SKM-1 treated with dmso at 0.1 percent for 144 hours (cell line): Measurements from ENCODE around the gene C22orf31.

Experiments used
- DNase-seq: peaks from one replicate; lab custom pipeline; 2025; ENCODE audit not compliant: unreplicated experiment; lab: John Stamatoyannopoulos, UW

C22orf31 gene

DNA sequence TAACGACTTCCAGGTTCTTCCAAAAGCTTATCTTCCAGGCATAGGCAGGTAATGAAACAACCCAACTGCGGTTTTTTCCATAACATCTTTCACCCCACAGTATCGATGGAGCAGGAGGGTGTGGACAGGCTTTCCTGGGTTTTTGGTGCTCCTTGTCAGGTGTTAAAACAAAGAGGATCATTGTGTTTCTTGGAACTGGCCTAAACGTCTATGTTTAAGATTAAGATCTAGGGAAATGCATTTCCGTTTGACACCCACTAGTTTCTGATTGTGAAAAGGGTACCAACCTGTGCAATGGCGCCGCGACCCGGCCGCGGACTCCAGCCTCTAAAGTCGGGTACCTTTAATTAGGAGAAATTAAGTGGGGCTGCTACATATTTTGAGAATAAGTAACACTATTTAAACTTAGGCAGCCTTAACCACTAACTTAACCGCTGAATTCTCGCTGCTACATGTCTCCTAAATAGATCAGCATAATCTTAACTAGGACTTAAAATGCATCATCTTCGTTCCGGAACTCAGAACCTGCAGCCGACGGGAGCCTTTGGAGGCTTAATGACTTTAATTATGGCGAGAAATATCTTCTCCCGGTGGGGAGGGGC lies 31.5 kb downstream of the C22orf31 start:
- no peak for DNase-seq

DNA sequence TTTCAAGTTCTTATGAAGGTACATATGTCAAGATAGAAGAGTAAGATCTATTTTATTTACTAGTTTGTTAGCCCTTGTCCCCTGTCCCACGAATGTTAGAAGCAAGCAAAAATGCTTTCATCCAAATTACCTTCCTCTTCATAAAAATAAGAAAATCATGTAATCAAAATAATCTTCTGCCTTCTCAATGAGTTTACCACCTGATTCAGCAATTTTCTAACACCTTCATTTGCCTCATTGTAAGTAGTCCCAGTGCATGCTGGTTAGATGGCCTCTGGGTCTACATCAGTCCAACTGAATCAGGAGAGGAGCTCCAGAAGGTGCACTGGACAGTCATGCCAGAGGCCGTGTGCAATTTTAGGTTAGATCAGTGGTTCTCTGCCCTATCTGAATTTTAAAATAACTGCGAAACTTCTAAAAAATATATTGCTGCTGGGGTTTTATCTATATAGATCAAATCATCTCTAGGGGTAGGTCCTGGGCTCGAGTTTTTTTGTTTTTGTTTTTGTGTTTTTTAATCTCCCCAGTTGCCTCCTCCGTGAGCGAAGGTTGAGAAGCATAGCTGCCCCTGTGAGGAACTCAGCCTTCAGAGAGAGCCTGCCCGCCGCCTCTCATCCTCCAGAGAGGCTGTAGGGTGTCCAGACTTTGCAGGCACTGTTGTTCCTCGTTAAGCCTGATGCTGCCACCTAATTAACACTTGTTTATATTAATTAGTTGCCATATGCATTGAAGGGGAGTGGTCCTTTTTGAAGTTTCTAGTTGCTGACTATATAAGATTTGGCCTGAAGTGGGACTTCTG lies 32.2 kb downstream of the C22orf31 start:
- DNase-seq, result no peak

DNA sequence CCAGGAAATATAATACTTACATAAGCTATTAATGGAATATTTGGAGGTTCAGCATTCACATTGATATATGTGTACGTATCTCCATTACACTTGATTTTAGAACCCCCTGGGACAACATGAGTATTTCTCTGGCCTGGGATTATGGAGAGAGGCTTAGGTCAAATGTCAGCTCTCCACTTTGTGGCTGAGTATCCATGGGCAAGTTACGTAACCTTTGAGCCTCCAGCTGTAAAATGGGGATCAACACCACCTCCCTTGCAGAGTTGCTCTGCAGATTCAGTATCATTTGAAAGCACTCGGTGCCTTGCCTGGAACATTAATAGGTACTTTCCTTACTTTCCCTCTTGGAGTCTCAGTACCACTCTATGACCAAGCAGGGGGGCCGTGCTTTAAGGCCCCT lies 33.2 kb downstream of the C22orf31 start:
- no peak for DNase-seq

DNA sequence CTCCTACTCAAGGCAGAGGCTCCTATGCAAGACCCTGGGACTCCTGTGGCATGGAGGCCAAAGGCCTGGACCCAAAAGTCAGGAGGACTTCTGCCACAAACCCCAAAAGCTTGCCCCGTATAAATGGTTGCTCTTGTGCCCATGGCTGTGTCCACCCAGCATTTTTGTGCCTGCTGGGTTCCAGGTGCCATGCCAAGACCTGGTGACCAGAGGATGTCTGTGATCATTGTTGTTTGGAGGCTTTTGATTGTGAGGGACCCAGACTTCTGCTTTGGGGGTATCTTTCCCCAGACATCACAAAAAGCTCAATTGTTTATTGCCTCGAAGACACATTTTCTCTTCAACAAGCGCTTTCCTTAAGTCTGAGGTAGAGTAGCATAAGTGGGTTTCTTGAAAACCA lies 35.1 kb downstream of the C22orf31 start:
- no peak for DNase-seq

DNA sequence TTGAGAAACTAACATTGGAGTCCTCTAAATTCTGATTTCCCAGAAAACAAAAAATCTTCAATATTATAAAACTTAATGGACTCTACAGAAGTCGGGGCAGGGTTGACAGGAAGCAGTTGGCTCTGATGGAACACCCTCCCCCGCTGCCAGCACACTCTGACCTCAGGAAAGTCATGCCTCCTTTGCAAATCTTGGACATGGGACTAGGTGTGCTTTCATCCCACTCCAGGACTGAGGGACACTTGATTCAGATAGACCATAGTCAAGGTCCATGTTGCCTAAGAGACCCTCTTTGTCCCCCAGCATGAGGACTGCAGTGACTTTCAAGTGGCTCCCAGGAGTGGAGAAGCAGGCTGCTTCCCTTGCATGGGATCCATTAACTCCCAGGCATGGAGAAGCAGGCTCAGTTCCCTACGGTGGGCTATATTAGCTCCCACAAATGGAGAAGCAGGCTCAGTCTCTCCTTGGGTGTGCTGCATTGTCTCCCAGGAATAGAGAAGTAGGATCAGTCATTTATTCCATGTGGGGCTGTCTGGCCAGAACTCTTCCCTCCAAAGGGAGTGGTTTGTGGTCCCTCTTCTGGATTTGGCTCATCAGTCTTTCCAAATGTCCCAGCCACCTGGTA lies 38.3 kb downstream of the C22orf31 start:
- DNase-seq, result no peak

DNA sequence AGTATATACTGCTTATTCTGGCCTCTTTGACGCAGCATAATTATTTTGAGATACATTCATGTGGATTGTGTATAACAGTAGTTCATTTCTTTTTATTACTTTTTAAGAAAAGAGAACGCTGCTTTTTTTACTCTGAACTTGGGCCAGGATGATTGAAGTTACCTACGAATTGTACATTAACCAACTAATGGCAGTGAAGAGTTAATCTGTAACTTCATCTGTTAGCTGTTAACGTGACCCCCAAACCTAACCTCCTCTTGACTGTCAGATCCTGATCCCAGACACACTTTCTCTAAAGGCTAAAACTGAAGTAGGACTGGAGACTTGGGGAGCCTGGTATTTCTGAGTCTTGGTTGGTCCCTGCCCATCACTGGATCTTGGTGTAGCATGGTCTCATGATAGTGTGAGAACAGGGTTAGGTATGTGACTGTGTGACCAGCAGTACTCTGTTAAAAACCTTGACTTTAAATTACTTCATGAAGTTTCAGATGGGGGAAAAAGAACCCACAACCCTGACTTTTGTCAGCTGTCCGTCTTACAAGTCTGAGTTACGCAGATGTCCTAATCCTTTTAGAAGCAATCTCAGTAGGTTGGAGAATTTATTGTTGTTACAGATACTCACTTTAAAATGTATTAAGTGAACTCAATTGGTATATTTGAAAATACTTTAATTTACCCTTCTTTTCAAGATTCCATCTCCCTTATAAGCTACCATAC lies 39.4 kb downstream of the C22orf31 start:
- no peak for DNase-seq

DNA sequence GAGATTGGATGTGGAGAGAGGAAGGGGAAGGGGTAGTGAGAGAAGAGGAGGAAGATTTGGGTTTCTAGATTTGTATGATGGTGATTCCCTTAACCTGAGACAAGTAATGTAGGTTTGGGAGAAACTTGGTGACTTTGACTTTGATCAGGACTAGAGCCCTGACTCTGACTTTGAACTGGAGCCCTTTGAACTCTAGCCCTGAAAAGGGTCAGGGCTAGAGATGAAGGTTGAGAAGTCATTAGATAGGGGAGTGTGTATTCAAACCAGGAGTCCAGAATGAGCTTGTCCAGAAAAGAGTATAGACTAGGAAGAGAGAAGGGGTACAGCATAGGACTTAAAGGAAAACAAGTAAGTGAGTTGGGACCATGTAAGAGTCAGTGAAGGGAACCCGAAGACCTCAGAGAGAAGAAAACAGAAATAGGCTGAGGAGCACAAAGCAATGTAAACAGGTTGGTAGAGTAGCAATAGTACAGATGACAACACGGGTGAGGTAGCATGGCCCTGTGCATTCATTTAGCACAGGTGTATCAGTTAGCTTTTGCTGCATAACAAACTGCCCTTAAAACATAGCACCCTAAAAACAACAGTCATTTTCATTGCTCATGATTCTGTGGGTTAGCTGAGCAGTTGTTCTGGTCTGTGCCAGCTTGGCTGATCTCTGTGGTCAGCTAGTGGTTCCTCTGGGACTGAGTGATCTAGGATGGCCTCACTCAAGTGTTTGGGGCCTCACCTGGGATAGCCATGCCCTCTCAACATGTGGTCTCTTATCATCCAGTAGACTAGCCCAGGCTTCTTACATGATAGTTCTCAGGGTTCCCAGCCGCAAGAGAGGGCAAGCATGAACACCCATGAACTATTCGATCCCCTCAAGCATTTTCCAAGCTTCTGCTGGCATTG lies 43.1 kb downstream of the C22orf31 start:
- no peak for DNase-seq

DNA sequence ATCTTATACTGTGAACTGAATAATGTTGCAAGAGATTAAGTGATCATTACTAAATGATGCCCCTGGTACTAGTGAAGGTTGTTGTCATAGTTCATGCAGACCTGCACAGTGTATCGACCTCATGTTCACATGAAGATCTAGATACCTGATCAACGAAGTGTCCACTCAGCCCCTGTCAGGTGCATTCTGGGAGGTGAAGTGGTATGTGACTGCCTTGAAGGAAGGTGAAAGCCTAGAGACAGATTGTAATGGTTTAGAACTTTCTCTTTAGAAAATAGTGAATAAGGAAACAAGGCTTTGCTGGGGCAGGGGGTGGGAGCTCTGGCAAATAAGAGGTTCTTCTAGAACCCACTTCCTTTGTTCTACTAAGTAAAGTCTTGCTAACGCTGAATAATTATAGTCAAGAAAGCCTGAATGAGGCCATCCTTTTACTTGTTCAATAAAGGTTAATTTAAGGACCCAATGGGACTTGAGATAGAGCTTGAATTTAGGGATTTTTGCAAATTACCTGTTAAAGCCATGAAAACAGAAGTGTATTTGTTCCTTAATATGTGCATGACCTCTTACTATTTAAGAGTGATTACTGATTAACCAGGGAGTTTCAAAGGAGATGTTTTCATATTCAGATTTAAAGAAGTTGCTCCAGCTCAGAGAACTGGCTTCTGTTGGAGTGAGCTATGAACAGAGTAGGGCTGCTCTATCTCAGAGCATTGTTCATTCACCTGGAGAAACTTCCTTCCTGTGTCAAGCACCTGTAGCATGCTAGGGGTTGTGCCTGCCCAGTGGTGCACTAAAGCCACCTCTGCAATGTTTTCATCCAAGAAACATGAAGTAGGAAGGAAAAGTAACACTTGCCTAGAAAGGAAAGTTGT lies 45.3 kb downstream of the C22orf31 start:
- no peak for DNase-seq

DNA sequence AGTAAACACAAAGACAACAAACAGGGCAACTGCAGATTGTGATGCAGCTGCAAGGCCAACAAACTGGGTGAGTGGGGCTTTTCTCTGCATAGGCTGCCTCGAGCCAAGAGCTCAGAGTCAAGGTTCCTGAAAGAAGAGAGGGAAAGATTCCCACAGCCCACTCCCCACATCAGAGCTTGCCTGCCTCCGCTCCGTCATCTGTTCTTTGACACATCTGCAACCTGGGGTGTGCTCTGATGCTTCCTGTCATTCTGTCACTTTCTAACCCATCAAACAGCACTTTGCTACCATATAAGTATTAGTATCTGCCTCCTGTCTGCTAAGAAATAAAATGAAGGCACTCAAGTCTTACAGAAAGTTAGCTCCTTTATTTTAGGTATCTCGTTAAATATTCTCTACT lies 46.9 kb downstream of the C22orf31 start:
- no peak for DNase-seq

DNA sequence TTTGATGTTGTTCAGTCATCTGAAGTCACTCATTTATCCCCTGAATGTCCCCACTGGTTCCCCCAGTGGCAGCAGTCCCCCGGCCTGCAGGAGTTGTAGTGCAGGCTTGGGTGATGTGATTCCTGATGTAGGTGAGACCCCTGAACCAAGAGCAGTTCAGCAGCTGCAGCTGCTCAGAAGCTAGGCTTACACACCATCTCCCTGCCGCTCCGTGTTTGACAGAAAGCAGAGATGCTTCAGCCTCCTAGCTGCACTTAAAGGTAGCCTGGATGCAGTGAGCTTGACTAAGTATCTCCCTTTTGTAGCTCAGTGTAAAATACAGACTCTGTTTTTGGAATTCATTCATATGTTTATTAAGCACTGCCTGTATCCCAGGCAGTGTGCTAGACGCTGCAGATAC lies 47.3 kb downstream of the C22orf31 start:
- DNase-seq, result no peak

DNA sequence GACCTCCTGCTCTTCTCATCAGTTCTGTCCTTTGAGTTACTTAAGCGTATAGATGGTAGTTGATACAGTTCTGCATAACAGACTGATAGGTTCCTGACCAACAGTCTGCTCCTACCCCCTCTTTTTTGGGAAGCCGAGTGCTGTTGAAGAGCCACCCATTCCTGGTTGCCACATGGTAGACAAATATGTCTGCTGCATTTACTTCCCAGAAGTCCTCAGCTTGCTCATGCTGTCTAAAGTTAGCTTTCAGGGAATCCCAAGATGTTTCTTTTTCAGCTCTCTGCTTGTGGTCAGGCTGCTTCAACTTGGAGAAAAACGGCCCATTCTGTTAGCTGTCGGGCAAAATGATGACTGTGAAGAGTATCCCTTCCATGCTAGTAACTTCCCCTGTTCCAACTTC lies 48.7 kb downstream of the C22orf31 start:
- DNase-seq, result no peak

DNA sequence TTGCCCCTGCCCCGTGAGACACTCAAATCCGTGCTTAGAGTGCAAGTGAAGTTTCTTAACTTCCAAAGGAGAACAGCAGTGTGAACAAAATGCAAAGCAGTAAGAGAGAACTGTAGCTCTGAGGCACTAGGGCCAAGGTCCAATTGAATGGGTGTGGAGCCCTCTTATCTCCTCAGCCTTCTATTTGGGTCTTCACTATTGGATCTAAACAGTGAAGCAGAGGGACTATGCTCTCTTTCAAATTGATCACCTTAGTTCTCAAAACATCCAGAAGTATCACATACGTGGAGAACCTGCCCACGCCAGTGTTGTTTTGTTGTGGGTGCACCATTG lies 49.6 kb downstream of the C22orf31 start:
- DNase-seq, result no peak

DNA sequence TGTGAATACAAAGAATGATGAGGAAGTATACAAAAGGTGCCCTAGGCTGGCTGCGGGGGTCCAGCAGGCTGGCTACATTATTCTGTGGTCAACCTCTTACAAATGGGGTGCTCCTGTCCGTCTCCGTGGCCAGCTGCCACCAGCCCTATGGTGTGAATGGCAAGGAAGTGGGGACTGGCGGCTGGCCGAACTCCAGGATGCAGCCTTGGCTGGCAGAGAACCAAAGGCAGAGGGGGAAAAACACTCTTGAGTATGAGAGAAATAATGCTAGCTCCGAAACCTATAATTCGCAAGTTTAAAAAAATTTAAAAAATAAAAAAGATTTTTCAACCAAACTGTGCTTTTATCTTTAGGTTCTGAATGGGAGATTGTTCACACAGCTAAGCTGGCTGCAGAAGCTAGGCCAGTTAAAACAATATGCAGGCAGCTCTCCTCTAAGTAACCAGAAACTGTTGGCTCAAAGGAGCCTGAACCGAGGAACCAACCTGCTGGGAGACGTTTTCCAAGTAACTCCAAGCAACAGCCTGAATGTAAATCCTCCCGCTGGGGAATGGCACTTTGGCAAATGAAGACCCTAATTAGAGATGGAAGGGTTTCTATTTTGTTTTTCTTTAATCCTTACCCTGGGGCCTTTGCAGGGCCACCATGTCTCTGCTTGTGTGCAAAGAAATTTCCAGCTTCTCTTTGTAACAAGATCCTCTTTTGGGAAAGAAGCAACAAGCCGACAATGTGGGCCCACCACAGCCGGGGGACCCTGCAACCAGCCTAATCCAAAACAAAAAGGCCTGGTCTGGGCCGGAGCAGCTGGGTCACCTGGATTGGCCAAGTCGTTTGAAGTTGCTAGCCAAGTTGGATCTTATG lies 50.2 kb downstream of the C22orf31 start:
- DNase-seq, result no peak

DNA sequence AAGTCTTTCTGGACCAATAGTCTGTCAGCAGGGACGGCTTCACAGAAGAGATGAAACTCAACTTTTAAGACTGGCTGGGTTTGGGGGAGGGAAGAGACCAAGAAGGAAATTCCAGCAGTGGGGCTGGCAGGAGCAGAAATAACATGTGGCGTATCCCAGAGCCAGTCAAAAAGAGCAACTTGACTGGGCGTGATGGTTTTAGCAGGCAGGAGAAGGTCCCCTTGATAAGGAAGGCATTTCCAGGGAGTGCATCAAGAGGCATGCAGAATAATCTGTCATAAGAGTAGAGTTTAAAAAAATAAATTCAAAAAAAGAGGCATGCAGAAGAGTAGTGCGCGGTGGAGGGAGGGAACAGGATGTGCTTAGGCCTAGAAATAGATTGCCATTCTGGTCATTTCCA lies 52.5 kb downstream of the C22orf31 start:
- DNase-seq, result no peak
